HEK293T (cell line): ENCODE measurements around the gene PHEX.

Experiments
- ARNT ChIP-seq: fragments of 450-650 bp; IDR thresholded peaks from 2 replicates; pipeline ENCODE4 v1.6.1; 2017; ENCODE audit warnings: mild to moderate bottlenecking
- BHLHE40 ChIP-seq: fragments of 450-650 bp; IDR thresholded peaks from 2 replicates; pipeline ENCODE4 v1.6.1; 2016; ENCODE audit warnings: mild to moderate bottlenecking, moderate library complexity, borderline replicate concordance
- ELF4 ChIP-seq: fragments of 450-650 bp; IDR thresholded peaks from 2 replicates; pipeline ENCODE4 v1.6.1; 2017; ENCODE audit warnings: antibody characterized with exemption
- FOXA1 ChIP-seq: fragments of 450-650 bp; IDR thresholded peaks from 2 replicates; pipeline ENCODE4 v1.6.1; 2016; ENCODE audit warnings: mild to moderate bottlenecking
- FOXK2 ChIP-seq: fragments of 450-650 bp; IDR thresholded peaks from 2 replicates; pipeline ENCODE4 v1.6.1; 2016; ENCODE audit warnings: mild to moderate bottlenecking
- FOXM1 ChIP-seq: fragments of 450-650 bp; IDR thresholded peaks from 2 replicates; pipeline ENCODE4 v1.6.1; 2017; ENCODE audit warnings: mild to moderate bottlenecking, borderline replicate concordance
- HDGF ChIP-seq: fragments of 450-650 bp; IDR thresholded peaks from 2 replicates; pipeline ENCODE4 v1.6.1; 2017; ENCODE audit warnings: antibody characterized with exemption, borderline replicate concordance
- LEF1 ChIP-seq: fragments of 450-650 bp; IDR thresholded peaks from 2 replicates; pipeline ENCODE4 v1.6.1; 2017; ENCODE audit warnings: mild to moderate bottlenecking, borderline replicate concordance
- NFRKB ChIP-seq: fragments of 450-650 bp; IDR thresholded peaks from 2 replicates; pipeline ENCODE4 v1.6.1; 2016; ENCODE audit warnings: mild to moderate bottlenecking, moderate library complexity
- PKNOX1 ChIP-seq: fragments of 450-650 bp; IDR thresholded peaks from 2 replicates; pipeline ENCODE4 v1.6.1; 2016
- SP1 ChIP-seq: fragments of 450-650 bp; IDR thresholded peaks from 2 replicates; pipeline ENCODE4 v1.6.1; 2017
- SUZ12 ChIP-seq: fragments of 450-650 bp; IDR thresholded peaks from 2 replicates; pipeline ENCODE4 v1.6.1; 2016; ENCODE audit warnings: mild to moderate bottlenecking
- TARDBP ChIP-seq: fragments of 450-650 bp; IDR thresholded peaks from 2 replicates; pipeline ENCODE4 v1.6.1; 2016
- ZNF384 ChIP-seq: fragments of 450-650 bp; IDR thresholded peaks from 2 replicates; pipeline ENCODE4 v1.6.1; 2016

- no peak for TF ChIP-seq ZNF384
- no peak for TF ChIP-seq FOXM1
- TF ChIP-seq TARDBP = no peak
- no peak for TF ChIP-seq FOXA1
- no peak for TF ChIP-seq SUZ12
- TF ChIP-seq NFRKB = no peak
- no peak for TF ChIP-seq HDGF
- no peak for TF ChIP-seq SP1
- no peak for TF ChIP-seq ELF4
- no peak for TF ChIP-seq PKNOX1
- no peak for TF ChIP-seq FOXK2
- TF ChIP-seq ARNT = no peak
- TF ChIP-seq BHLHE40 = no peak
- no peak for TF ChIP-seq LEF1
Measured at GRCh38 chrX:22196149-22196548, 164.0 kb downstream of the PHEX start.
